GM19438 (cell line): ENCODE data around the gene RNASEH2C.
"Not testable (repeated sequence)": the region's sequence is repeated elsewhere in the genome, so short reads cannot be mapped to it uniquely, and the experiment has no call there.

Source experiments
- ATAC-seq: cut with Tn5 transposase; IDR thresholded peaks from one replicate; pipeline ENCODE4 v1.9.1; 2021; ENCODE audit warnings: low read depth; ENCODE audit not compliant: unreplicated experiment

The RNASEH2C gene

GRCh38 chr11:65720211-65720934, at the start of gene RNASEH2C:
Gene RNASEH2C (minus strand): TSS chr11:65720798. CDS start chr11:65720758, 40 bp downstream.
- ATAC-seq, result peak; percentile 78

- not testable (repeated sequence) for ATAC-seq
Observed at GRCh38 chr11:65767806-65768205, 47.2 kb upstream of the RNASEH2C start.

- no peak for ATAC-seq
Observed at GRCh38 chr11:65767406-65767805, 46.8 kb upstream of the RNASEH2C start.

GRCh38 chr11:65766535-65766934, 45.9 kb upstream of the RNASEH2C start:
- ATAC-seq, result no peak

- ATAC-seq, result no peak
Observed at GRCh38 chr11:65764434-65764833, 43.8 kb upstream of the RNASEH2C start.

GRCh38 chr11:65762816-65763215, 42.2 kb upstream of the RNASEH2C start:
- not testable (repeated sequence) for ATAC-seq

GRCh38 chr11:65762169-65762568, 41.6 kb upstream of the RNASEH2C start:
- ATAC-seq, result not testable (repeated sequence)

GRCh38 chr11:65745049-65745448, 24.5 kb upstream of the RNASEH2C start:
- no peak for ATAC-seq

- no peak for ATAC-seq
Observed at GRCh38 chr11:65744699-65745042, 24.1 kb upstream of the RNASEH2C start.

- no peak for ATAC-seq
Observed at GRCh38 chr11:65744026-65744698, 23.6 kb upstream of the RNASEH2C start.

- ATAC-seq, result no peak
Observed at GRCh38 chr11:65743681-65744025, 23.1 kb upstream of the RNASEH2C start.

GRCh38 chr11:65742353-65742752, 21.8 kb upstream of the RNASEH2C start:
- ATAC-seq, result no peak

GRCh38 chr11:65741185-65741584, 20.6 kb upstream of the RNASEH2C start:
- ATAC-seq, result no peak

- ATAC-seq, result no peak
Observed at GRCh38 chr11:65739022-65739421, 18.4 kb upstream of the RNASEH2C start.

GRCh38 chr11:65736810-65737209, 16.2 kb upstream of the RNASEH2C start:
- no peak for ATAC-seq

GRCh38 chr11:65735111-65735510, 14.5 kb upstream of the RNASEH2C start:
- not testable (repeated sequence) for ATAC-seq

GRCh38 chr11:65730461-65730860, 9.9 kb upstream of the RNASEH2C start:
- no peak for ATAC-seq

GRCh38 chr11:65727865-65728264, 7.3 kb upstream of the RNASEH2C start:
- no peak for ATAC-seq

GRCh38 chr11:65726660-65727059, 6.1 kb upstream of the RNASEH2C start:
- no peak for ATAC-seq

GRCh38 chr11:65722261-65722660, 1.7 kb upstream of the RNASEH2C start:
- ATAC-seq, result no peak

- peak; percentile 19 for ATAC-seq
Observed at GRCh38 chr11:65719871-65720210, 757 bp downstream of the RNASEH2C start.

GRCh38 chr11:65718964-65719492, 1.6 kb downstream of the RNASEH2C start:
- no peak for ATAC-seq
